GM21360 (cell line): ENCODE results near the gene FOS.
"Not testable (repeated sequence)": the region's sequence is repeated elsewhere in the genome, so short reads cannot be mapped to it uniquely, and the experiment has no call there.

ENCODE experiments used
- ATAC-seq: cut with Tn5 transposase; IDR thresholded peaks from one replicate; pipeline ENCODE4 v1.9.1; 2021; ENCODE audit warnings: mild to moderate bottlenecking, moderate library complexity; ENCODE audit not compliant: unreplicated experiment

Gene FOS

DNA sequence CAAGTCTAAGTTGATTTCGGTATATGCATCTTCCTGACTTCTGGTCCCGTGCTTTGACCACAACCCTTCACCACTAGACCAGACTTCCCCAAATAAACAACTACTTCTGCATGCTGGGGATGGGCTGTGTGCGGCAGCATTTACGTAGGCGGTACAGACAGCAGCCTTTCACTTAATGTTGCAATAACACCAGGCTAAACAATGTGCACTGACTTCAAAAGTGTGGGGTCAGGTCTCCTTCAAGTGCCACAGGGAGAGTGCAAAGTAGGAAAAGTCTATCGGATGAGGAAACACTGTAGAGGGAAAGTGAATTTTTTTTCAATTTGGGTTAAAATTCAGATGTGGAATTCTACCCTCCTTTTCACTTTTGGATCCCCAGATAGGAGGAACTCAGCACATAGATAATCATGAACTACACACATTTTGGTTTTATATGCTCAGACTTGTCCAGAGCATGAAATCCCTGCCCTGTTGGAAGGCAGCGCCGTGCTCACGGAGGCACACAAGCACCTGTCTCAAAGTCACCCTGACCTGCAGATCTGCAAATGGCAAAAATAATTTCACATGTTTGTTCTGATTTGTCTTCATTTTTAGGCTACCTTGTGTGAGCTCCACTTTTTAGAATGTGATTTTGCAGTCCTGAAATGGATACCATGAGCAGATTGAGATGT lies 3.6 kb upstream of the FOS start:
- no peak for ATAC-seq

DNA sequence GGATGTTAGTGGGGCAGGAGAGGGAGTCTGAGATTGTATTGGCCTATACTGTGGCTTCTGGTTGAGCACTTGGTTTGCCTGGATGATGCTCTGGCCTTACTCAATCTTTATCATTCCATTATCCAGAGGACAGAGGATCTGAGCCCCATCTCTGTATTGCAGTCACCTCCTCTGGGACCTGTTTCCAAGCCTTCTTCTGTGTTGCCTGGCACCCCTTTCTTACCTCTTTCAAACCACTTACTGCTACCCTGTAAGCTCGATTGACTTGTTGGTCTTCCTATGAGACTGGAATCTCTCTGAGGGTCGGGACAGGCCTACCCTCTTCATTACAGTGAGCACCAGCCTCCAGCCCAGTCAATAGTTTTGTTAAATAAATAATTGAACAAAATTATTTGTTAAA lies 3.0 kb upstream of the FOS start:
- no peak for ATAC-seq

DNA sequence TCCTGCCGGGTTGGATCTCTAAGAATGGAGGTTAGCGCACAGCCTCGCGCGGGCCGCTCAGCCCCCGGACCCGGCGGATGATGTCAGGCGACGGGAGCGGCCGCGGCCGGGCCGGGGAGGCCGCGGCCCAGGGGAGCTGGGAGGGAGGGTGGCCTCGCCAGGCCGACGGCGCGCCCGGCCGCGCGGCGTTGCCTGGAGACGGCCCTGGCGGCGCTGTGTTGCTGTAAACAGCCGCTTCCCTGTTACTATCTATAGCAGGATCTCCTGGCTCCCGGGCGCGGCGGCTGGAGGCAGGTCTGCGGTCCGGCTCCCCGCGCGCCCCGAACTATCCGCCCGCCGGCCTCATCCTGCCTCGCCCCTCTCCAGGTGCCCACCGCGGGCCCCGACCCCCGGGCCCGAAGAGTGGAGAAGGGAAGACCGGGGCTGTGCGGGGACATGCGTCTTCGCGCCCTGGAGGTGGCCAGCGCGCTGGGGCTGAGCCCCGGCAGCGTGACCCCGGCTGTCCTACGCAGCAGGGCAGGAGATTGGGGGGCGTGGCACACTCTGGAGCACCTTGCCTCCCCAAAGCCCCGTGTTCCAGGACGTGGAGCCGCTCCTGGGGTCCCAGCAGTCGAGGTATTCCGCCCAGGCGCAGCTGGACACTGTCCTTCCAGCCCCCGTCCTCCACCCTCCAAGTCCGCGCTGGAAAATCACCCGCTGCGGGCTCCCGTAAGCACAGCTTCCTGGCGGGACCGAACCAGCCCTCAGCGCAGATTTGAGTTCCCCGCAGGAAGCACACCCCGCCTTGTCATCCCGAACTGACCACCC lies 1.4 kb upstream of the FOS start:
- ATAC-seq = no peak

- no peak for ATAC-seq
These were observed 710 bp upstream of the FOS start for GRCh38 chr14:75277815-75278421.

- ATAC-seq = no peak
These were observed 630 bp downstream of the FOS start for GRCh38 chr14:75279153-75279762.

GRCh38 chr14:75279763-75280290 lies 1.2 kb downstream of the FOS start:
- no peak for ATAC-seq

DNA sequence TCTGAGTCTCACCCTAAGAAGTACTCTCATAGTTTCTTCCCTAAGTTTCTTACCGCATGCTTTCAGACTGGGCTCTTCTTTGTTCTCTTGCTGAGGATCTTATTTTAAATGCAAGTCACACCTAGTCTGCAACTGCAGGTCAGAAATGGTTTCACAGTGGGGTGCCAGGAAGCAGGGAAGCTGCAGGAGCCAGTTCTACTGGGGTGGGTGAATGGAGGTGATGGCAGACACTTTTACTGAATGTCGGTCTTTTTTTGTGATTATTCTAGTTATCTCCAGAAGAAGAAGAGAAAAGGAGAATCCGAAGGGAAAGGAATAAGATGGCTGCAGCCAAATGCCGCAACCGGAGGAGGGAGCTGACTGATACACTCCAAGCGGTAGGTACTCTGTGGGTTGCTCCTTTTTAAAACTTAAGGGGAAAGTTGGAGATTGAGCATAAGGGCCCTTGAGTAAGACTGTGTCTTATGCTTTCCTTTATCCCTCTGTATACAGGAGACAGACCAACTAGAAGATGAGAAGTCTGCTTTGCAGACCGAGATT lies 1.7 kb downstream of the FOS start:
- no peak for ATAC-seq

- ATAC-seq = no peak
These were observed 2.4 kb downstream of the FOS start for GRCh38 chr14:75280831-75281653.

GRCh38 chr14:75281654-75282019 lies 3.0 kb downstream of the FOS start:
- ATAC-seq = no peak

DNA sequence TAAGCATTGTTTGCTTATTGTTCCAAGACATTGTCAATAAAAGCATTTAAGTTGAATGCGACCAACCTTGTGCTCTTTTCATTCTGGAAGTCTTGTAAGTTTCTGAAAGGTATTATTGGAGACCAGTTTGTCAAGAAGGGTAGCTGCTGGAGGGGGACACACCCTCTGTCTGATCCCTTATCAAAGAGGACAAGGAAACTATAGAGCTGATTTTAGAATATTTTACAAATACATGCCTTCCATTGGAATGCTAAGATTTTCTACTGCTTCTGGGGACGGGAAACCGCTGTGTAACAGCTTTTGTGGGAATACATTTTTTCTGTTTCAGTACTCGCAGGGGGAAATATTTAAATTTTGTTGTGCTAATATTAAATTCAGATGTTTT lies 3.5 kb downstream of the FOS start:
- ATAC-seq = no peak

DNA sequence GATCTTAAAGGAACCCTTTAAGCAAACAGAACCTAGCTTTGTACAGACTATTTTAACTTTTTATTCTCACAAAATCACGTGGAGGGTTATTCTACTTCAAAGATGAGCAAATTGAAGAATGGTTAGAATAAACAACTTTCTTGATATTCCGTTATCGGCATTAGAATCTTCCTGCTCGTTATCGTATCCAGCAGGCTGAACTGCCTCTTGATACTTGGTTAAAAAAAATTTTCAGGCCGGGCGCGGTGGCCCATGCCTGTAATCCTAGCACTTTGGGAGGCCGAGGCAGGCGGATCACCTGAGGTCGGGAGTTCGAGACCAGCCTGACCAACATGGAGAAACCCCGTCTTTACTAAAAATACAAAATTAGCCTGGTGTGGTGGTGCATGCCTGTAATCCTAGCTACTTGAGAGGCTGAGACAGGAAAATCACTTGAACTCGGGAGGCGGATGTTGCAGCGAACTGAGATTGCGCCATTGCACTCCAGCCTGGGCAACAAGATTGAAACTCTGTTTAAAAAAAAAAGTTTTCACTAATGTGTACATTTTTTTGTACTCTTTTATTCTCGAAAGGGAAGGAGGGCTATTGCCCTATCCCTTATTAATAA lies 4.0 kb downstream of the FOS start:
- not testable (repeated sequence) for ATAC-seq

GRCh38 chr14:75283162-75283832 lies 4.7 kb downstream of the FOS start:
- ATAC-seq = no peak

GRCh38 chr14:75283833-75284563 lies 5.4 kb downstream of the FOS start:
- ATAC-seq = no peak

DNA sequence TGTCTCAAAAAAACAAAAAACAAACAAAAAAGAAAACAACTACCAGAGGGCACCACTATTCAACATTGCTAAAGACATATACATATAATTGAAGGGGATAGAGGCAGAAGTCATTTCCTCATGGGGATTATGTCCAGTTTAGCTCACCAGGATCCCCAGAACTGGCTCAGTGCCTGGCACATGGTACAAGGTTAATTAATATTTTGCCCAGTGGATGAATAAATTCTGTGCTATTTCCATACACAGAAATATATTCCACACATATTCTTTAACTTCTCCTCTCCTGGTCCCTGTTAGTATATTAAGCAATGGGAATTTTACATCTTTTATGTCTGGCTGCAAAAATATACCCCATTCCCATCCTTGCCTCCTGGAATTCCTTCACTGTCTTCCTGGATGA lies 6.7 kb downstream of the FOS start:
- ATAC-seq = no peak

GRCh38 chr14:75286313-75286712 lies 7.7 kb downstream of the FOS start:
- no peak for ATAC-seq

DNA sequence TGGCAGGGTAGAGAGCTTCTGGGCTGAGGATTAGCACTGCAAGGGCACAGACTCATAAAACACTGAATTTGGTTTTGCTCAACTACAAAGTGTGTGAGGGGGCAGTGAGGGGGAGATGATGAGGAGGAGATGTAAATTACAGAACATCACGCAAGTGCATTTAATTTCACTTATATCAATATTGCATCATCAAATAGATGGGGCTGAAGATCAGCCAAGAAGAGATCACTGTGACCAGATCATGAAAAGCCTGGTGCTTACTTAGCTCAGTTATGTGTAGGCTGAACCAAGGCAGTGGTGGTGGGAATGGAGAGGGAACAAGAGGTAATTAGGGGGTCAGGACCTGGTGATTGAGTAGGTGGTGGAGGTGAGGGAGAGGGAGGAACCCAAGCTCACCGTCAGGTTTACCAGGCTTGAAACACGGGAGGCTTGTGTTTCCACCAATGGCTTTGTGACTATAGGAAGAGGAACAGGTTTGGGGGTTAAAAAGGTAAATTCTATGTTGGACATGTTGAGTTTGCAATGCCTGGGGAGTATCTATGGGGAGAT lies 11.3 kb downstream of the FOS start:
- ATAC-seq = no peak

DNA sequence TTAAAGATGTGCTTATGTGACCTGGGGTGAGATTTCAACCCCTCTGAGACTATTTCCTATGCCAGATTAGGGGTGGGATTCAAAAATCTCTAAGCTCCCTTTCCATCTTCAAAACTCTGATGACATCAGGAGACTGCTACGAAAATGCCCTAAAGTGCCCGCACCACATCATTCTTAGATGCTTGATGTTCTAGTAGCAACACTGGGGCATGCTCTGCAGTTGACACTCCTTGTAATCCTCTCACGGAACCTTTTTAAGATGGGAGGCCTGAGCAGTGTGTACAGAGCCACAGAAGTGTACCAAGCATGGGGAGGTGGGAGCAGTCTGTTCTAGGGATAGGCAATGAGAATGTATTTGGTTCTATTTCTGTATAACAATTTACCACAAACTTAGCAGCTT lies 12.2 kb downstream of the FOS start:
- no peak for ATAC-seq

- no peak for ATAC-seq
These were observed 12.7 kb downstream of the FOS start for GRCh38 chr14:75291331-75291730.
